ENCODE measurements around the gene SLC23A3. TPM values are rescaled to one million over a fixed set of nuclear protein-coding genes. Genes with fewer than 3 reads are reported as not detected.
"Not testable (repeated sequence)": the region's sequence is repeated elsewhere in the genome, so short reads cannot be mapped to it uniquely, and the experiment has no call there.

SLC23A3 gene
- total RNA-seq, 3 donors from 2014 or later (not counting 1 experiment from before 2014, with no cell fraction given) = 0.48 to 1.1 (median 0.89) TPM

GRCh38 chr2:219205165-219205538 is 35.3 kb upstream of the SLC23A3 start:
- TF ChIP-seq, protein P1, sequence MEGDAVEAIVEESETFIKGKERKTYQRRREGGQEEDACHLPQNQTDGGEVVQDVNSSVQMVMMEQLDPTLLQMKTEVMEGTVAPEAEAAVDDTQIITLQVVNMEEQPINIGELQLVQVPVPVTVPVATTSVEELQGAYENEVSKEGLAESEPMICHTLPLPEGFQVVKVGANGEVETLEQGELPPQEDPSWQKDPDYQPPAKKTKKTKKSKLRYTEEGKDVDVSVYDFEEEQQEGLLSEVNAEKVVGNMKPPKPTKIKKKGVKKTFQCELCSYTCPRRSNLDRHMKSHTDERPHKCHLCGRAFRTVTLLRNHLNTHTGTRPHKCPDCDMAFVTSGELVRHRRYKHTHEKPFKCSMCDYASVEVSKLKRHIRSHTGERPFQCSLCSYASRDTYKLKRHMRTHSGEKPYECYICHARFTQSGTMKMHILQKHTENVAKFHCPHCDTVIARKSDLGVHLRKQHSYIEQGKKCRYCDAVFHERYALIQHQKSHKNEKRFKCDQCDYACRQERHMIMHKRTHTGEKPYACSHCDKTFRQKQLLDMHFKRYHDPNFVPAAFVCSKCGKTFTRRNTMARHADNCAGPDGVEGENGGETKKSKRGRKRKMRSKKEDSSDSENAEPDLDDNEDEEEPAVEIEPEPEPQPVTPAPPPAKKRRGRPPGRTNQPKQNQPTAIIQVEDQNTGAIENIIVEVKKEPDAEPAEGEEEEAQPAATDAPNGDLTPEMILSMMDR (IDR thresholded peaks at IDR 0.05) = no peak
- intact Hi-C loops (cut with micrococcal nuclease) = no loop called here
- Mint-ChIP-seq H3K27me3 (ENCODE audit: low read depth in 2 of 2) (no peaks in the 10 kb centered on the region), H3K27ac (peak overlapping the region; percentile 92 to 98), H3K9me3 (no peaks in the 10 kb centered on the region), H3K4me3 (peak overlapping the region; percentile 56), H3K4me1 (peaks cover 25 to 32% of the 10 kb centered on the region in 2 donors), H3K36me3 (no peaks in the 10 kb centered on the region)
- Histone ChIP-seq H3K27me3 (ENCODE audit: control insufficient read depth, insufficient read depth, low read length) (no peaks in the 10 kb centered on the region), H3K9me3 (ENCODE audit: control insufficient read depth, insufficient read depth, low read length) (no peaks in the 10 kb centered on the region), H3K27ac (ENCODE audit: low read length) (no peak overlapping the region), H3K4me1 (ENCODE audit: control insufficient read depth, insufficient read depth, low read length) (peaks cover 43% of the 10 kb centered on the region), H3K36me3 (ENCODE audit: control insufficient read depth, insufficient read depth, low read length) (peaks cover 17% of the 10 kb centered on the region), H3K4me3 (ENCODE audit: low read length) (no peak overlapping the region)
- 100% methylated on average over 4 of the region's 5 CpGs for WGBS (ENCODE audit: insufficient coverage)
- ATAC-seq = no peak
- no peak for DNase-seq

- Histone ChIP-seq H3K27ac (ENCODE audit: low read length) (no peak overlapping the region), H3K27me3 (ENCODE audit: control insufficient read depth, insufficient read depth, low read length) (no peaks in the 10 kb centered on the region), H3K36me3 (ENCODE audit: control insufficient read depth, insufficient read depth, low read length) (peaks cover 17% of the 10 kb centered on the region), H3K4me3 (ENCODE audit: low read length) (no peak overlapping the region), H3K4me1 (ENCODE audit: control insufficient read depth, insufficient read depth, low read length) (peaks cover 41% of the 10 kb centered on the region), H3K9me3 (ENCODE audit: control insufficient read depth, insufficient read depth, low read length) (no peaks in the 10 kb centered on the region)
- 97% methylated on average over 7 of the region's 7 CpGs for WGBS (ENCODE audit: insufficient coverage)
- Mint-ChIP-seq H3K27ac (peak overlapping the region in 1 of 2 donors; percentile 92), H3K36me3 (no peaks in the 10 kb centered on the region), H3K27me3 (ENCODE audit: low read depth in 2 of 2) (peaks cover 0 to under 1% of the 10 kb centered on the region in 2 donors), H3K4me1 (peaks cover 20 to 28% of the 10 kb centered on the region in 2 donors), H3K4me3 (no peak overlapping the region), H3K9me3 (no peaks in the 10 kb centered on the region)
- ATAC-seq = no peak
- TF ChIP-seq, protein P1 (IDR thresholded peaks at IDR 0.05) = no peak
- intact Hi-C loops (cut with micrococcal nuclease) = no loop called here
- peak in 1 of 2 donors; percentile 1 for DNase-seq
Measured at GRCh38 chr2:219204425-219205164, 34.8 kb upstream of the SLC23A3 start.

- H3K9me3 Mint-ChIP-seq; H3K27ac Mint-ChIP-seq; H3K27me3 ChIP-seq (ENCODE audit: control insufficient read depth, insufficient read depth, low read length); H3K36me3 ChIP-seq (ENCODE audit: control insufficient read depth, insufficient read depth, low read length); H3K36me3 Mint-ChIP-seq; H3K4me3 Mint-ChIP-seq; intact Hi-C loops (cut with micrococcal nuclease); H3K9me3 ChIP-seq (ENCODE audit: control insufficient read depth, insufficient read depth, low read length); ATAC-seq; H3K27ac ChIP-seq (ENCODE audit: low read length); H3K4me3 ChIP-seq (ENCODE audit: low read length); H3K27me3 Mint-ChIP-seq (ENCODE audit: low read depth in 2 of 2): not testable (repeated sequence)
- peak in 1 of 2 donors; percentile 0 for DNase-seq
- peaks cover 10 to 20% of the 10 kb centered on the region in 2 donors for H3K4me1 Mint-ChIP-seq
- WGBS (ENCODE audit: insufficient coverage) = 93% methylated on average over 21 of the region's 21 CpGs
- H3K4me1 ChIP-seq (ENCODE audit: control insufficient read depth, insufficient read depth, low read length) = peaks cover 18% of the 10 kb centered on the region
Measured at GRCh38 chr2:219201331-219201730, 31.5 kb upstream of the SLC23A3 start.

GRCh38 chr2:219200502-219201326 is 30.9 kb upstream of the SLC23A3 start:
- H3K9me3 Mint-ChIP-seq; H3K36me3 Mint-ChIP-seq; H3K27me3 Mint-ChIP-seq (ENCODE audit: low read depth in 2 of 2); H3K9me3 ChIP-seq (ENCODE audit: control insufficient read depth, insufficient read depth, low read length); ATAC-seq; H3K36me3 ChIP-seq (ENCODE audit: control insufficient read depth, insufficient read depth, low read length); H3K27me3 ChIP-seq (ENCODE audit: control insufficient read depth, insufficient read depth, low read length); intact Hi-C loops (cut with micrococcal nuclease): not testable (repeated sequence)
- Histone ChIP-seq H3K4me1 (ENCODE audit: control insufficient read depth, insufficient read depth, low read length) (peaks cover 12% of the 10 kb centered on the region), H3K4me3 (ENCODE audit: low read length) (peak overlapping the region; percentile 18), H3K27ac (ENCODE audit: low read length) (peak overlapping the region; percentile 63)
- Mint-ChIP-seq H3K4me3 (peak overlapping the region; percentile 84), H3K27ac (peak overlapping the region; percentile 85 to 86), H3K4me1 (peaks cover 5 to 15% of the 10 kb centered on the region in 2 donors)
- peak; percentile 28 to 63 for DNase-seq
- 58% methylated on average over 23 of the region's 26 CpGs for WGBS (ENCODE audit: insufficient coverage)
